Measurements from ENCODE around the gene KLF13.

The KLF13 gene

DNA sequence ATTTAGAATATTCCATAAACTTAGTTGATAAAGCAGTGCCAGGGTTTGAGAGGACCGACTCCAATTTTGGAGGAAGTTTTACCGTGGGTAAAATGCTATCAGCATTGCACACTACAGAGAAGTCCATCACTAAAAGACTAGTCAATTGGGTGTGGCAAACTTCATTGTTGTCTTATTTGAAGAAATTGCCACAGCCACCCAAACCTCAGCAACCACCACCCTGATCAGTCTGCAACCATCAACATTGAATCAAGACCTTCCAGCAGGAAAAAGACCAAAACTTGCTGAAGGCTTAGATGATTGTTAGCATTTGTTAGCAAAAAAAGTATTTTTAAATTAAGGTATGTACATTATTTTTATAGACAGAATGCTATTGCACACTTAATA, 60.5 kb downstream of the KLF13 start:
- FAIRE-seq = no peak

DNA sequence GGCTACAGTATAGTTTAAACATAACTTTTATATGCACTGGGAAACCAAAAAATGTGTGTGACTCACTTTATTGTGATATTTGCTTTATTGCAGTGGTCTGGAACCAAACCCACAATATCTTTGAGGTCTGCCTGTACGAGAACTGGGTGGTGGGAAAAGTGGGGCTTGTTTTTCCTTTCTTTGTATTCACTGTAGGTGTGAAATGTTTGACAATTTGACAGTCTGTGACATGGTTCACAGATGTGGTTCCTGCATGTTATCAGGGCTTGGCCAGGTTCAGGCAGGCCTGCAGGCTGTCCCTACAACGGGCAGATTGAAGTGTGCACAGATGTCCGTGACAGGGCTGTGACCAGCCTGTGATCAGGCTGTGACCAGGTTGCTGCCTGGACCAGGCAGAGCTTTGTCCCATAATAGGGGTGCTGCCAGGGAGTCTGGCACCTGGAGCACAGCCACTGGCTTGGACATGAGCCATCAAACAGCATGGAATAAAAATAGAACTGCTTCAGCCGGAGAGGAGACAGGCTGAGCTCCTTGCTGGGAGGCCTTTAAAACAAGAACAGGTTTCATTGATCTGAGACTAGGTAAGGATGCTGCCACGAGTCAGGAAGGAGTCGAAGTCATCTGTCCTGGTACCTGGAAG, 61.0 kb downstream of the KLF13 start:
- FAIRE-seq = no peak

DNA sequence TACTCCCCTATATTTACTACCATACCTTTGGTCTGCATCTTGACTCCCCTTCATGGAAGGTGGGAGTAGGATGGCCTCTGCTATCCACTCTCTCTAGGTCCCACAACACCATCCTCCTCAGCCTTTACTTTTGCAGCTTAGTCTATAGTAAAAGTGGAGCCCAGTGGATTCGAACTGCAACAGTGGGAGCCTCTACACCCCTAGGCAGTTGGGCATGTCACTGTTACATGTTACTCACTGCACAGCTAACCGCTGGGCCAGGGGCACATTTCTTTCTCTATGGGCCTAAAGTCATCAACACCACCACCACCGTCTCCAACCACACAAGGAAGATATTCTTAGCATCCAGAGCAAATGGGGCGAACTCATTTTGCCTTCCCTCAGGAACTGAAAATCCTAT, 62.9 kb downstream of the KLF13 start:
- no peak for FAIRE-seq

DNA sequence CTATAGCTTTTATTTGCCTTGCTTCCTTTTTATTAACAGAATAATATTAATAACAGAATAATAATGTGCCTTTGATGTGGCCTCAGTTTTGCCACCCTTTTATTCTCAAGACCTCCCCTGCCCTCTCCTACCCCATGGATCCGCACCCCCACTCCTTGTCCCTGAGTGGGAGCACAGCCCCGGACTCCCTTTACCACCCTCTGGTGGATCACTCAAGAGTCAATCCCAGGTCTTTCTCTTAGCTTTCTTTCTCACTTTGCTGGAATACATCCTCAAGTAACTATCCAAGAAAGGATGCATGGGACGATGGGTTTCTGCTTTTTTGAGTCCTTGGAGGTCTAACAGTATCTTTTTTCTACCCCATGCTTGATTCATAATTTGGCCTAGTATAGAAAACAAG, 63.4 kb downstream of the KLF13 start:
- no peak for FAIRE-seq

DNA sequence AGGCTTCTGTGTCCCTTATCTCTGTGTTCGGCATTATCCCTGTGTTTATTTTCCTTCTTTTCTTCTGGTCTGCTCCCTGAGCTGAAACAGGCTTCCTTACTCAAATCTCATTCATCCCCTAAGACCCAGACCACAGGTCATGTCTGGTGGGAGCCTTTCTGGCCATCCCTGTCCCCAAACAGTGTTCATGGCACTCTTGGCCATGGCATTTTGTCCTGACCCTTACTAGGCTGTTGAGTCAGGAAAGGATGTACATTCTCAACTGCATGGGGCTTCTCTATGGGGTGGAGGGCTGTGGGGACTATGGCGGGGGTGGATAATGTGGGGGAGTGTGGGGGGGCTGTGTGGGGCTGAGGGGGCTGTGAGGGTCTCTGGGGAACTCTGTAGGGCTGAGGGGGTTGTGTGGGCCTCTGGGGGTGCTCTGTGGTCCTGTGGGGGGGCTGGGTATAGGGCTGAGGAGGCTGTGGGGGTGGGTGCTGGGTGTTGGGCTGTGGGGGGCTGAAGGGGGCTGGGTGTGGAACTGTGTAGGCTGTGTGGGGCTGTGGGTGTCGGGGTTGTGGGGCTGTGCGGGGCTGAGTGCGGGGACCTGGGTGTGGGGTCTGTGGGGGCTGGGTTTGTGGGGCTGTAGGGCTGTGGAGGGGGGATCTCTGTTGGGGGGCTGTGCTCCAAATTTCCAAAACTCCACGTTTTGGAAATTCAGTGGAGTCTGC, 64.3 kb downstream of the KLF13 start:
- FAIRE-seq = no peak

DNA sequence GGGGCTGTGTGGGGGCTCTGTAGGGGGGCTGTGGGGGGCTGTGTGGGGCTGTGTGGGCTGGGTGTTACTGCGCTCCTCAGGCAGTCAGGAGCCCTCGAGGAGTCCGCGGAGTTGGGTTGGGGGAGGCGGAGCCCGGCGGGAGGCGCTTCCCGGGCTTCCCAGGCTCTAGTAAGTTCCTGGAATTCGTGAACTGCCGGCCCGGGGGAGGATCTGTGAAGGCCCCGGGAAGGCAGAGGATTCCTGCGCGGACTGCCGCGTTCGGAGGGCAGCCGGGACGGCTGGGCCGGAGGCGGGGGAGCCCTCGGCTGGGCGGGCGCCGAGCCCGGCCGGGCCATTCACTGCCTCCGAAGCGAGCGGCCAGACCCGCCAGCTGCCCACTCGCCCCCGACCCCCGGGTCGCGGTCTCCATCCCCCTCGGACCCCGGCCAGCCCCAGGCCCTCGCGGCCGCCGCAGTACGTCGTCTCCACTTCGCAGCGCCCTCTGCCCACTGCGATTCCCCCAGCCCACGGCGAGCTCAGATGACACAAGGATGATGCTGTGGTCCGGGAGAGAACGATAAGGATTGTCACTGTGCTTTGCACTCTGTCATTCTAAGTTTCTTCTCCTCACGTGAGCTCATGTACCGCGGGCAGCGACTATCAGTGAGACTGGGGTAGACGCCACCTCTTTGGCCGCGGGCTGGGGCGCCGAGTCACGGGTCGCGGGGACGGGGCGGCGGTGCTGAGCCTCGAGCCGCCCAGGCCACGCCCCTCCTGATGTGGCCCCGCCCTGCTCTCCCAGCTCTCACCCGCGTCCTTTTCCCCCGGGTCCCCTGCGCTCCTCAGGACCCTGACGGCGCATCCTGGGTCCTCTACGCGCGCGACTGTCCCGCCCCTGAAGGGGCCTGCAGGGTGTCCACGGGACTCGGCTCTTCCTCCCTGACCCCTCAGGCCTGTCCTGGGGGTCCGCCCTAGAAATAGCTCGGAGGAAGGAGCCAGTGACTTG, 65.3 kb downstream of the KLF13 start:
- no peak for FAIRE-seq

DNA sequence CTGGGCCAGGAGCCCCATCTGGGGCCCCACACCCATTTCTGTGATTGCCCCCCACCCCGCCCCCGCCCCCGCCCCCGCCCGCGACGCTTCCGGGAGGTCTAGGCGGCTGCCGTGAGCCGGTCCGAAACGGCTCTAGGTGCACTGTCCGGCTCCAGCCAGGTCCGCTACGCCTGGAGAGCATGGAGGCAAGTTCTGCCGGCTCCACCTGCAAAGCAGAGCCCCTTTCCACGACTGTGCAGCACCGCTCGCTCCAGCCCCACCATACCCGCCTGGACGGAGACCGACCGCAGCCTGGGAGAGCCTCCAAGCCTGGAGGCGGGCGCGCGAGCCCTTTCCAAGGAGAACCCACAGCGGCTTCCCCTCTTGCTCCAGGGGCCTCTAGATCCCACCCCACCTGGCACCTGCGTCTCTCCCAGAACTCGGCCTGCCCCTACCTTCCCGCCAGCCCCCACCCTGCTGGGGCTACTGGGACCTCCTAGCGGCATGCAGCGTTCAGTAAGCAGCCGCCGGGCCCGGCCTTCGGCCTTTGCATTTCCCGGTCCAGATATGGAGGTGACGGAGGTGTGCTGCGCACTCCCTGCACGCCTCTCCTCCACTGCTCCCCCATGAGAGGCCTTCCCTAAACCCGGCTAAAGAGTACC, 66.2 kb downstream of the KLF13 start:
- no peak for FAIRE-seq

DNA sequence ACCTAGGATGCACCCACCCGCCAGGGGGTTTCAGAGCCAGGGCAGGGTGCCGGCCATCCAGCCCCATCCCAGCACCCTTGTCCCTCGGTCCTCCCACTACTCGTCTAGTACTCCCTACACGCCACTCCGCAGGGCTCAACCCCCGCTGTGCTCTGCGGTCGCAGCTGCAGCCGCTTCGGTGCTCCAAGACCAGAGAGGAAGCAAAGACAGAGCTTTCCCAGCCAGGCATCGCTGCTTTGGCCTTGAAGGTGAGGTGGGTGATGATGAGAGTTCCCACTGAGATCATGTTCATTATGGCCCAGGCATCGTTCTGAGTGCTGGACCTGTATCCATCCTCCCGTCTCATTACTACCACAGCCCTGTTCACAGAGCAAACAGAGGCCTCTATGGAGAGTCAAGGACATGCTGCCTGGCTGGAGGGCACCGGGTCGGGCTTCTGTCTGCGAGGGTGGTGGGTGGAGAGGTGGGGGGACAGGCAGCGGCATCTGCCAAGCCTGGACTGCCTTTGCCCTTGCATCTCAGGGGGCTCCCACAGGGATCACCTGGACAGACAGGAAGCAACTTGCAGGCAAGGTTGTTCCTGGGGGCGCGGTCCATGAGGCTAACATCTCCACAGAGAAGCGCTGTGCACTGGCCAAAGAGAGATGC, 66.9 kb downstream of the KLF13 start:
- FAIRE-seq = no peak

DNA sequence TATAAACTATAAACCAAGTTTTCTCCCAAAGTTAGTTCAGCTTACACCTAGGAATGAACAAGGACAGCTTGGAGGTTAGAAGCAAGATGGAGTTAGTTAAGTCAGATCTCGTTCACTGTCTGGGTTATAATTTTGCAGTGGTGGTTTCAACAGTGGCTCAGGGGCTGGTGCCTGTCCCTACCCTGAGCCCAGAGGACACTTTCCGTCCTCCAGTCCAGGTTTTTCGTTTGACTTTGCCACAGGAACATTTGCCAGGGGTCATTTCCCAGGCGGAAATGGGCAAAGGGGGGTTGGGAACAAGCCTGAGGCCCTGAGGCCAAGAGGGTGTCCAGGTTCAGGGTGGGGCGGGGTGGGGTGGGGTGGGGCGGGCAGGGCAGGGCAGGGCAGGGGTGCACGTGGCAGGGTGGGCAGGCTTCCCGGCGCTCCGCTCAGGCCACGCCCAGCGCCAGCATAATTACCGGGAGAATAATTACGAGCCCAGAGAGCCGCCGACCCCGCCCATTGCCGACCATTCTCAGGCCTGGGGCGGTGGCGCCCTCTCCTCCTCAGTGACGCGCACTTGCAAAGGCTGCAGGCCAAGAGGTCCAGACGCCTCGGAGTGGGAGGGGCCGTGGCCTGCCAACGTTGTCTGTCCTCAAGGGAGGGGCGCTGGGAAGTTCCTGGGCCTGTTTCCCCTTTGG, 70.4 kb downstream of the KLF13 start:
- FAIRE-seq = no peak

DNA sequence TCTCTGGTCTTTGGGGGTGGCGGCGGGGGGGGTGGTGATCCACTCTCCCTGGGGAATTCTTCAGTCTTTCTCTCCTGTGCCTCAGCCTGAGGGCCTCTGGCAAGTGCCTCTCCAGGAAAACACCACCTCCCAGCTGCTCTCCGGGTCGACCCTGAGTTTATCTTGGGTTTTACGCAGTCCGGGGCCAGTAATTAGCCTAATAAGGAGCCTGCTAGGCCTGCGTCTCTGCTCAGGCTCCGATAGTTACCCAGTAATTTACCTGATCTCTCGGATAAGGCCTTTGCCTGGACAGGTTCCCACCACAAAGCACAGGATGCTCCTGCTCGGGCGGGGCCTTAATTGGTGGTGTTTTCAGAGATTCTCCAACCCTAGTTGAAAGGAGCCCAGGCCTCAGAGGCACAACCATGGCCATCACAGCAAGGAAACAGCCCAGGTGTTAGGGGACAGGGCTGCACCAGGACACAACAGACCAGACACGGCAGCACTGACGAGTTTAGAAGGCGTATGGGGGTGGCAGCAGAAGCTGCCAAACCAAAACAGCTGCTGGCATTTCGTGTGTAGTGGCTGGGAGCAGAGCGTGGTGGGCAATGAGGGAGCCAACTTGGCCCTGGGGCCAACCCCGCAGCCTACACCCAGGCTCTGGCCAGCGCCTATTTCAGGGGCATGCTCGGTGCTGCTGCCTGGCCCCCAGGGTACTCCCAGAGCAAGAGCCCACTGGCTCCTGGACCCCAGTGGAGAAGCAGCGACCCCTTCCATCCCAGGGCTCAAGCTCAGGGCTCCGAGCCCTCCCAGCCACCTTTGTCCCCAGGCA, 71.4 kb downstream of the KLF13 start:
- FAIRE-seq = no peak

DNA sequence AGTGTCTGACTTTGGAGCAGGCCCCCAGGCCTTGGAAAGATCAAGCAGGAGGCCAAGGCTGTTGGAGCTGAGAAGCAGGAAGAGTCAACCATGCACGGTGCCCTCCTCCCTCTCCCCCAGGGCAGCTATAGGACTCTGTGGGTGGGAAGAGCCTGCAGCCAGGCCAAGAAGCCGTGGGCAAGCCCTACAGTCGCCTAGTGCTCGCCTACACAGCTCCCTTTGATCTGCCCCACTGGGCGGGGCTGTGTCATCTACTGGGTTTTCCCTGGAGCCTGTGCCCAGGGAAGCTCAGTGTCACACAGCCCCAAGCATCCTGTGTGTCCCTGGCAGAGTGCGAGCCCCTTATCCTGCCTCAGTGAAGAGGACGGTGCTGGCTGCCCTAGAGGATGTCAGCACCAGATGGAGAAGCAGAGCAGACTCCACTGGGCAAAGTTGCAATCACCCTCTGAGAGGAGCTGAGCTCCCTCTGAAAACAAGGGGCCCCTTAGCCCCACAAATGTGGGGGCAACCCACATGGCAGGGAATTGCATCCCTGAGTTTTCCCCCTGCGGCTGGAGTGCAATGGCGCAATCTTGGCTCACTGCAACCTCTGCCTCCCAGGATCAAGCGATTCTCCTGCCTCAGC, 72.2 kb downstream of the KLF13 start:
- no peak for FAIRE-seq

DNA sequence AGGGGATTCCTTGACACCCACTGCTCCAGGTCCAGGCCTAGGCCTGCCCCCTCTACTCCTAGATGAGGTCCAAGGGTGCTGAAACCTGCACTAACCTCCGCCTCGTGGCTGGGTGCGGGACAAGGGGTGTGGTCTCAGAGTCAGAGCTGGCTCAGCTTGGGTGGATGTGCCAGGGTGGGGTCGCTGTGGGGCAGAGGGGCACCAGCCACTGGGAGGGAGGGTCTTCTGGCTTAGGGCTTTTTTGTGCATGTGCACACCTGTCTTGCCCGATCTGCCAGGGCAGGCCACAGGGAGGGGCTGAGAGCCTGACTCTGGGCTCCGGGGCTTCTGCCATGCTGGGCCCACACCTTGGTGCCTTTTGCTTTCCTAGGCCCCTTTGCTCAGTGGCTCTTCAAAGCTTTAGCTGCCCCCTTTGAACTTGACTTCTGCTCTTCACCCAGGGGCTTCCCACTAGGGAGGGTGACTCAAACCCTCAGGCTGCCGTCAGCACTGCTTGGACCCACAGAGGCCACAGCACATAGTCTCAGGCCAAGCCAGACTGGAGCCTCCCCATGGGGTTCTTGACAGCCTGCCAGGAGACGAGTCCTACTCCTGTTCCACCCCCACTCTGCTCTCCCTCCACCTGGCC, 73.0 kb downstream of the KLF13 start:
- FAIRE-seq = no peak

DNA sequence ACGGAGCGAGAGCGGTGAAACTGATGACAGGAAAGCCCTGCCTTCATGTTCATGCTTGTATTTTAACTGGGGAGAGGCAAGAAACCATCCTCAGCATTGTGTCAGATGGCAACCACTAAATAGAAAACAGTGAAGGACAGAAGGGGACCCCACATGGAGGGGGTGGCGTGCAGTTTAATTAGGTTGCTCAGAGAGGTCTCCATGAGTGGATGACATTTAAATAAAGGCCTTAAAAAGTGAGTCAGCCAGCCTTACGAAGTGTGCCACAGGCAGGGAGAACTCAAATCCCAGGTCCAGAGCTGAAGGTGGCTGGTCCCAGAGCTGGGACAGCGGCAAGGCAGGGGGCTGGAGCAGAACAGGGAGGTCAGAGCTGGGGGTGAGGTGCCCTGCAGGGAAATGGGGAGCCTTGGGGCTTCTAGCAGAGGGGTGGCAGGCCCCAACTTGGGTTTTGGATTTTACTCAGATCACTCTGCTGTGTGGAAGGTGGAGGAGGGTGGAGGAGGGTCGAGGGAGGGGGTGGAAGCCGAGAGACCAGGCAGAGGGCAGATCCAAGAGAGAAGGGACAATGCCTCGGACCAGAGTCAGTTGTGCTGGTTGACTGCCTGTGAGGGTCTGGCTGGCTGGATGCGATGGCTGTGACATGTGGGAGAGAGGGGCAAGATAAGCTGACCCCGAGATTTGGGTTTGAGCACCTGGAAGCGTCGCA, 73.7 kb downstream of the KLF13 start:
- FAIRE-seq = no peak

DNA sequence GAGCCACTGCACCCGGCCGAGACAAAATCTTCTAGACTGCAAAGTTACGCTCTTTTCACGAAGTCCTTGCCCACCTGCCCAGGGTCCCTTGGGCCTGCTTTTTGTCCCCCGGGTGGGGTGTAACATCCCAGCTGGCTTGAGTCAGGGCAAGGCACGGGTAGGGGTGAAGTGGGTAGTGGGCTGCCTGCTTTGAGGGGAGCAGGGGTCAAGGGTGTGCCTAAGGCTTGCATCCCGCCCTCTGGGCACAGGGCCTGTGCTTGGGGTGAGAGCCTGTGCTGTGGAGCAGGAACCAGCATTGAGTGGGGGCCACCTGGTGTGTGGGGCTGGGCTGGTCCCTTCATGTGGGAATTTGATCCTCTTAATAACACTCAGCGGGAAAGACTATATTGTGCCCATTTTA, 74.6 kb downstream of the KLF13 start:
- FAIRE-seq = no peak

DNA sequence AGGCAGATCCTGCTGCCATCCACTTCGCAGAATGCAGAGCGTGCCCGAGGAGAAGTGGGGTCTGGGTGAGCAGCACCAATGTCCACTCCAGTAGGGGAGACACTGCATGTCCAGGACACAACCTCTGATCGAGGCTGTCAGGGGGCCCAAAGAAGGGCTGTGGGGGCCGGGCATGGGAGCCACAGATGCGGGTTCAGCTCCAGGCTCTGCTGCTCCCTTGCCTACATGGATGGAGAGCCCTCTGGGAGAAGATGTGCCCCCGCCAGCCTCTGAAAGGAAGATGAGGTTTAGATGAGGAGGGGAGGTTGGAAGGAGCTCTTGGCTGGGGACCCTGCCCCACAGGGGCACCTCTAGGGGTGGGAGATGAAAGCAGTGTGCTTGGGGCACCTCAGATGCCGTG, 75.4 kb downstream of the KLF13 start:
- FAIRE-seq = no peak

DNA sequence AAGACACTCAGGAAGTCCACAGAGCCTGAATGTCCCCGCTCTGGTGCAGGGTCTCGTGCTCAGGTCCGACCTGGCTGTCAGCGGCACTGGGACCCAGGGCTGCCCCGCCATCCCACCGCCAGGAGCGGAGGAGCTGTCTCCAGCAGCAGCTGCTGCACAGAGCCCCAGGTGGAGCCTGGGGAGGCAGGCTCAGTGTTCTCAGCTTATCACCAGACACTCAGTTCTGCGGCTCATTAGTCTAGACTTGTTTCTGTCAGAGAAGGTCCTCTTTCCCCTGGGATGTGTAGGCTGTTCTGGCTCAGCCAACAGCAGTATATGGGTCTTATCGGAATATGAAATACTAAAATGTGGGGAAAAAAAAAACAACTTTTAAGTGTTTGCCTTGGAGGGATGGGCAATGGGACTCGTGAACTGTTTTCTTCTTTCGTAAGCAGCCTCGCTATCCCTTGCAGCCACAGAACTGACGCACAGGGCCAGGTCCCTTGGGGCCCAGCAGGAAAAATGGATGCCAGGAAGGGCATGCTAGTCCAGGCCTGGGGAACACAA, 75.9 kb downstream of the KLF13 start:
- FAIRE-seq = no peak

DNA sequence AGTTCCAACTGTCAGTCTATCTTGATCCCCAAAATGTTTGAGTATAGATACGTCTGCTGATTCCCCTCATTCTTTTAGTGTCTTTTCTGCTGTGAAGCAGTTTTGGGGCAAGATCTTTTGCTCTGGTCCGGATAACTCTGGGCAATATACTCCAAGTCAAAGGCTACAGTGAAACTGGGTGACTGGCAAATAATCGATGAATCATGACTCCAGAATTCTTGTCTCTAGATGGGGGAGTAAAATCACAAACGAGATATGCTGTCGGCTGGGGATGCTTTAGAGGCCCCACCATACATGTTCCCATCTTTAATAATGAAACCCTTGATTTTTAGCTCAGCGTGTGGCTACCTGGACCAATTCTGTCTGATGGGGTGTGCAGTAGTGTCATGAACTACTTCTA, 76.5 kb downstream of the KLF13 start:
- FAIRE-seq = no peak

DNA sequence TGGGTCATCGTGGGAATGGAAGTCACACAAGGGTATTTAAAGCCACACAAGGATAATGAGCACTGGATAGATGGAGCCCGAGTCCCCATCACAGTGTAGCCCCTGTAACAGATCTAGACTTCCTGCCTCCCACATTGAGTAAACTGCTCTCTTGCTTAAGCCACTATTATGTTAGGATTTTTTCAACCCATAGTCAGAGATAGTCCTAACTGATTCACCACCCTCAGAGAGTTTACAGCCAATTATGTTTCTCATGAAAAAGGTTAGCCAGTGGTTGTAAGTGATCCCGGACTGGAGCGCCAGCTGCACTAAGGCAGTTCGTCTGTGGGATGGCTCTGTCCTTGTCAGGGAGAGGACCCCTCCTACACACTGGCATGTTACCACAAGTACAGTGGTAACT, 77.0 kb downstream of the KLF13 start:
- FAIRE-seq = no peak

DNA sequence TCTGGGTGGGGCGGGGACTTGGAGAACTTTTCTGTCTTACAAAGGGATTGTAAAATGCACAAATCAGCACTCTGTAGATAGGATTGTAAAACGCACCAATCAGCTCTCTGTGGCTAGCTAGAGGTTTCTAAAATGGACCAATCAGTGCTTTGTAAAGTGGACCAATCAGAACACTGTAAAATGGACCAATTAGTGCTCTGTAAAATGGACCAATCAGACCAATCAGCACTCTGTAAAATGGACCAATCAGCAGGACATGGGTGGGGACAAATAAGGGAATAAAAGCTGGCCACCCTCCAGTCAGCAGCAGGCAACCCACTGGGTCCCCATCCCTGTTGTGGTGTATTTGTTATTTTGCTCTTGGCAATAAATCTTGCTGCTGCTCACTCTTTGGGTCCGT, 77.7 kb downstream of the KLF13 start:
- FAIRE-seq = no peak

Measured in G401.6 (cell line).